GM19193 (cell line): ENCODE results near the gene ARRB1.

ENCODE experiments used
- POLR2A ChIP-seq: IDR thresholded peaks from 4 replicates; pipeline ENCODE4 v1.6.1; 2011; ENCODE audit not compliant: insufficient read depth, insufficient read length; ENCODE audit errors: extremely low read depth

The ARRB1 gene

DNA sequence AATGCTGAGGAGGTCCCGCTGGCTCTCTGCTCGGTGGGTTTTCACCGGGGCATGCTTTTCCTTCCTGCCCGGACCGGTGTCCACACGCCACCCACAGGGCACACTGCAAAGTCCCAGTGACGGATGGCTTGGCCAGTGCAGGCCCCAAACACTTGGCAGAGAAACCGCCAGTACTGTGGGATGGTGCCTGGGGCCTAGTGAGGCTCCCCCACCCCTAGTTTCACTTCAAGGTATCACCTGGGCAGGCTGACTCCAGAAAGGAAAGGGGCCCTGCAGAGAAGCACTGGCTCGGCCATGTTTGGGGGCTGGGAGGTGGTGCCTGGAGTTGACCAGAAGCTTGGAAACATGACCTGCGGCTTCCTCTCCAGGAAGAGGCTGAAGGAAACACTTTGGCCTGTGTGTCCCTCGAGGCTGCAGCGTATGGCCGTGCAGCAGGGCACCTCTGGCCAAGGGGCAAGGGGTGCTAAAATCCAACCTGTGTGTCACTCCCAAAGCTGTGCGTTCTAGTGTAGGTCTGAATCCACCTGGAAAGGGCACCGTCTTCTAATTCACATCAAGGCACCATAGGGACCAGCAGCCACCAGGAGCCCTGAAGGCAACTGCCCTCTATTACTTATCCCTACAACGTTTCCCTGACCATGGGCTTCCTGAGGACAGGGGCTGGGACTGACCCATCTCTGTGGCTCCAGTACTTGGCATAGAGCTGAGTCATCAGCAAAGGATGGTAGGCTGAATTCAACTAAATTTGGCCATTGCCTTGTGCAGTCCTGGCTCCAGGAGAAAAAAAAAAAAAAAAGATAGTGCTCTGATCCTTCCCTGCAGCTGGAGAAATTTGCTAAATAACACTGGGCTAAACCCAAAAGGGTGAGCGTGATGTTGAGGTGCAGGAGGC is 88.3 kb downstream of the ARRB1 start:
- no peak for TF ChIP-seq POLR2A

DNA sequence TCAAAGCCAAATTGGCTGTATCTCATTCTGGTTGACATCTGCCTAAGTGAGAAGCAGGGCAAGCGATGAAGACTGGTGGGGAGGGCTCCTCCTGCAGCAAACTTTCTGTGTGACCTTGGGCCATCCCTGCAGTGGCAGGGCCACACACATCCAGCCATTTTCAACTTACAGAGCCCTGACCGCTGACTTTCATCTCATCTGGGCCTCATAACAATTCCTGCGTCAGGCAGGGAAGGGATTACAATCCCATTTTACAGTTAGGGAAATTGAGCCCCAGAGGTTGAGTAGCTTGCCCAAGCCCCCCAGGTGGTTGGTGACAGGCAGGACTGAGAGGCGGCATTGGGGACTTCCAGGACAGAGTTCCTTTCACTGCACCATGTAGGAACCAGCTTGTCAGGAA is 89.0 kb downstream of the ARRB1 start:
- TF ChIP-seq POLR2A = no peak

DNA sequence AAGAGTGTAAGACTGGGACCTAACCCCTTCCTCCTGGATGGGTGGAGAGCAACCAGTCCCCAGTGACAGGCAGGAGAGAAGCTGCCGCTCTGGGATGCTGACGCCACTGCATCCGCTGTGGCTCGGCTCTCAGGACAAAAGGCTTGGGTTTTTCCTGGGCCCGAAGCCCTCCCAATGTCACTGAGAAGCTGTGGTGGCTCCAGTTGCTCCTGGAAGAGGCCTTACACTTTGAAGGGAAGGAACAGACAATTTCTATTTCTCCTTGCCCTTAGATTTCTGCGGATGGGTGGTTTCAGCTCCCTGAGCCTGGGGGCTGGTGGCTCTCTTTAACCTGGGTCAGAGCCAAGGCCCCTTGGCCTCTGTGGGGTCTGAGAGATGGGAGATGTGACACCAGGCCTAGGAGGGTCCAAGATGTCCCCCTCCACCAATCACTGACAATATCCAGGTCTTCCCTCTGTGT is 89.5 kb downstream of the ARRB1 start:
- no peak for TF ChIP-seq POLR2A

DNA sequence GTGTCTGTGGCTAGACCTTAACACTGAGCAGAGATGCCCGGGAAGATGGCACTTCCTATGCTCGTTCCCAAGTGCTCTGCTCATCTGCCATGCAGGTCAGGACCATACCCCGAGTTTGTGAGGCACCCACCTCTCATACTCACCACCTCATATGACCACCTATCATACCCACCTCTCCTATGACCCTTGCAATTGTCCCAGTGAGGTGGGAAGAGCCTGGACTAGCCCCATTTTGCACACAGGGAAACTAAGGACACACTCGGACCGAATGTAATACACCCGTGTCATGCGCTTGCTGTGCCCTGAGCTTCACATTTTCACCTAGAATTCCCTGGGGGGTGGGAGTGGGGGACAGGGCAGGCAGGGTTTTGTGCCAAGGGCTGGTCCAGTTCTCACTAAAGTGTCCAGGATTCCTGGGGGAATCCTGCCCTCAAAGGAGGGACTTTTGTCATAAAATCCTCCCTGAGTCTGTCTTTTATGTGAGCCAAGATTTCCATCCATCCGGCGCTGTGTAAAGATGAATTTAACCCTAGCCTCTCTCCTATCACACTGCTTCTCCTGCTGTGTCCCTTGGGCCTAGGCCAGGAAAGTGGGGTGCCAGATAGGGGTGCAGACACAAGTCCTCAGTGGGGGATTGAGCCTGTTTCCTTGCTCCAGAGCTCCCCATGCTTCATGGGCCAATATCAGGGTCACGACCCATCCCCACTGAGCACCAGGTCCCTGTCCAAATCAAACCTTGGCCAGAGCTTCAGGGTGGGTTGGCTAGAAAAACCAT is 90.9 kb downstream of the ARRB1 start:
- TF ChIP-seq POLR2A = no peak

DNA sequence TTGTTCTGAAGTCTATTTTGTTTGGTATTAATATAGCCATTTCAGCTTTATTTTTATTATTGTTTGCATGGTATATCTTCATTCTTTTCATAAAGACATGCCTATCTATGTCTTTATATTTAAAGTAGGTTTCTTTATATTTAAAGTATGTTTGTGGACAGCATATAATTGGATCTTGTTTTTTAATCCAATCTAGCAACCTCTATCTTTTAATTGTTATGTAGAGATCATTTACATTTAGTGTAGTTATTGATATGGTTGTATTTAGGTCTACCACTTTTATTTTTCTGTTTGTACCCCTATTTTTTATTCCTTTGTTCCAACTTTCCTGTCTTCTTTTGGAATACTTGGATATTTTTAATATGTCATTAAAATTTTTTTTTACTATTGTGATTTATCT is 97.1 kb downstream of the ARRB1 start:
- no peak for TF ChIP-seq POLR2A

DNA sequence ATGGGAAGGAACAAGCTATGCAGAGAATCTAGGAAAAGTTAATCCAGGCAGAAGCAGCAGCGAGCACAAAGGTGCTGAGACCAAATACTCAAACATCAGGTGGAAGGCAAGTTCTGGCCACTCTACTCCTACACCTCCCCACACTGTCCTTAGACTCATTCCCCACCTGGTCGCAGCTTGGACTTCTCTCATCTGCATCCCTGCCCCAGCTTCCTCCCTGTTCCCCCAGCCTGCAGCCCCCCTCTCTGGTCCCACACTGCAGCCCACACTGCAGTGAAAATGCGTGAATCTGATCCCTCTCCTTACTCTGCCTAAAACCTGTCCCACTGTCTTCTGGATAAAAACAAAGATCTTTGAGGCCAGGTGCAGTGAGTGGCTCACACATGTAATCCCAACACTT is 101.8 kb downstream of the ARRB1 start:
- TF ChIP-seq POLR2A = no peak

DNA sequence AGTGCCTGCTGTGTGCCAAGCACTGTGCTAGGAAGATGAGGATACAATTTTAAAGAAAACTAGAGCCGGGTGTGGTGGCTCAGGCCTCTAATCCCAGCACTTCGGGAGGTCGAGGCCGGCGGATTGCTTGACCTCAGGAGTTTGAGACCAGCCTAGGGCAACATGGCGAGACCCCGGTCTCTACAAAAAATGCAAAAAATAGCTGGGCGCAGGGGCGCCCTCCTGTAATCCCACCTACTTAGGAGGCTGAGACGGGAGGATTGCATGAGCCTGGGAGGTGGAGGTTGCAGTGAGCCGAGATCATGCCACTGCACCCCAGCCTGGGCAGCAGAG is 102.6 kb downstream of the ARRB1 start:
- TF ChIP-seq POLR2A = no peak

DNA sequence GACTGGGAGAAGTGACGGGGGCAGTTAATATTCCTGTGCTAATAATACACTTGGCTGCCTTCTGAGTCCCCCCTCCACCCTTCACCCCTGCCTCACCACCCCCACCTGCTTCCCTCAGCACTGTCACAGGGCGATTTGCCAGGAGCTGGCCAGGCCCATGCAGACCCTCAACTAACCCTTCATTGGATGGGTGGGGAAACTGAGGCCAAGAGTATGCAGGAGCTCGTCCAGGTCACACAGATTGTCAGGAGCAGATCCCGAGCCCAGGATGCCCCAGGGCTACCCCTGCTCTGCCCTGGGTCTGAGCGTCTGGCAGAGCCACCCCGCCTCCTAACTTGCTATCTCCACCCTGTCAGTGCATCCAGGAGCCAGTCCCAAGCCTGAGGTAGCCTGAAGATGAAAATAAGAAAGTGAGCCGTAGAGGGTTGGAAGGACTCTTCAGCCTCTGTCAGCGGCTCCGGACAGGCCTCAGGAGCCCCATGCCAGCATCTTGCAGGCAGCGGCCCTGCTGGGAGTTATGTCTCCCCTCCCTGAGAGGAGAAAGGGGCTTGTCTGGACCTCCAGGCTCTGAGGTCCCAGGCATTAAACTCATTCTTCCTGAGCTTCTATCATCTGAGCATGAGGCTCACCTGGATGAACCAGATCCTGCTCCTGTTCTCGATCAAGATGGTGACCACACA is 104.7 kb downstream of the ARRB1 start:
- TF ChIP-seq POLR2A = no peak

DNA sequence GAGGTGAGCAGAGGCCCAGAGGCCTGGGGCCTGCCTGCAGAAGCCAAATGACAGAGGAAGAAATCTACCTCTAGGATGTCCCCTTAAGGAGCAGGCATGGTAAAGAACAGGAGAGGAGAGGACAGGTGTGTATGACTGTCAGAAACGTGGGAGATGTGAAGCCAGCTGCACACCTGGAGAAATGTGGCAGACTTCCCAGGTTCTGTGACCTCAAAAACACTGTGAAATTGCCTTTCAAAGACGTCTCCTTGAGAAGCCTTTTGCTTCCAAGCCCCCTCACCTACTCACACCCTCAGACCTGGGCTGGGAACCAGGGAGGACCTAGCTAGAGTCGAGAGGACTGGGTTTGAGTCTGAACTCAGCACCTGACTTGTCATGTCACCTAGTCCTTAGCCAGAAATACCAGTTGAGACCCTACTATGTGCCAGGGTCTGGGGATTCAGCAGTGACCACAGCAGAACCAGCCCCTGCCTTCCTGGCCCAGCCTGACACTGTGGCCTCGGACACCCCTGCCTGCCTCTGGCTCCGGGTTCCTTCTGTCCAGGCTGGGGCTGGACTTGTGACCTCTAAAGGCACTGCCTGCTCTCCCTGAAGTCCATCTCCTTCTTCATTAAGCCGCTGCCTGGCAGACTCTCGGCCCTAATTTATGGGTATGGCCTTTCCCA is 105.3 kb downstream of the ARRB1 start:
- no peak for TF ChIP-seq POLR2A

DNA sequence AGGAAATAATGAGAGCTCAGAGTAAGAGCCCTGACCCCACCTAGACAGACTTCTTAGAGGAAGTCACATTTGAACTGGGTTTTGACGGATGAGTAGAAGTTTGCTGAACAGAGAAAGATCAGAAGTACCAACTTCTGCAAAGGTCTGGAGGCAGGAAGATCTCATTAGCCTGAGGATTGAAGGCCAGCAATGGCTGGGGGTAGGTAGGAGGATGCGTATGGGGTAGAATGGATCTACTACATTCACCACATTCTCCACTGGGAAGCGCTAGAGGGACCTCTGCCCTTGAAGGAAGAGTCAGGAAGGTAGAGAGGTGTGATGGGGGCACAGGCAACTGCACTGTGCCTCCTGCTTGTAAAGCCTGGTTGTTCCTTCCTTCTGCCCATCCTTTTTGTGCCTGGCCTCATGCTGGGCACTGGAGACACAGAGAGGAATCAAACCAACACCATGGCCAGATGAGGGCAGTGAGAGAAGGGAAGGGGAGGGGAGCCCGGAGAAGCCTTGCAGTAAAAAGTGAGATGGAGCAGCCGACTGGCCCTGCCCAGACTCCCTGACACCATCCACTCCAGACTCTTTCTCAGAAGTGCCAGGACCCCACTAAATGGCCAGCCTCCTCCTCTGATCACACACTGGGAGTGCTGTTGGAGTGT is 106.0 kb downstream of the ARRB1 start:
- no peak for TF ChIP-seq POLR2A

DNA sequence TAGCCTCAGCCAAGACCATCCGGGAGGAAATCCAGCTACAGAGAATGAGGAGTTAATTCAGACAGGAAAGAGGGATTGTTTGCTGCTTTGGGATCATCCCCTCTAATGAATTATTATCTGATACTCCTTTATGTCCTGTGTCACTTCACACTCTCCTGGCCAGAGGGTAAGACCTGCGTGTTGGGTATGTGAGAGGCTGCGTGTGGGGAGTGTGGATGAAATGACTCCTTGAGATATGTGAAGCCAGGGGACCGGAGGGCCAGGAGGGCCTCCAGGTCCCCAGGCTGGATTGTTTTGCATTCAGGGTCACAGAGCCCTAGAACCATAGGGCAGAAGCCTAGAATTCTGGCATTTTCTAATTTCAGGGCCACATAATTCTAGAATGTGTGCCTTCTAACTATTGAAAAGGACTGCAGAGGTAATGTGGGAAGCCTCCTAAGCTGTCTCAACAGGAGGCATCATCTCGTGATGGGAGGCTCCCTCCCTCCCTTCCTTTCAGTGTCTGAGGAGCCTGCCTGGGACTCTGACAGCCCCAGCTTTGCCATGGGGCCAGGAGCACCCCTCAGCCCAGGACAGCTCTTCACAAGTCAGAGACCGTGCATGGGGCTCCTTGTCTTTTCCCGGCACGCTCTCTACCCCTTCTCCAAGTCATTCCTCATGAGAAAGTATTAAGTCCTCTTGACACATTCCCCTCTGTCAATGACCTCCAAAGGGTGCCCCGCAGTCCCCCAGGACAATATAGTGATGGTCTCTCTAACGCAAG is 107.2 kb downstream of the ARRB1 start:
- TF ChIP-seq POLR2A = no peak

DNA sequence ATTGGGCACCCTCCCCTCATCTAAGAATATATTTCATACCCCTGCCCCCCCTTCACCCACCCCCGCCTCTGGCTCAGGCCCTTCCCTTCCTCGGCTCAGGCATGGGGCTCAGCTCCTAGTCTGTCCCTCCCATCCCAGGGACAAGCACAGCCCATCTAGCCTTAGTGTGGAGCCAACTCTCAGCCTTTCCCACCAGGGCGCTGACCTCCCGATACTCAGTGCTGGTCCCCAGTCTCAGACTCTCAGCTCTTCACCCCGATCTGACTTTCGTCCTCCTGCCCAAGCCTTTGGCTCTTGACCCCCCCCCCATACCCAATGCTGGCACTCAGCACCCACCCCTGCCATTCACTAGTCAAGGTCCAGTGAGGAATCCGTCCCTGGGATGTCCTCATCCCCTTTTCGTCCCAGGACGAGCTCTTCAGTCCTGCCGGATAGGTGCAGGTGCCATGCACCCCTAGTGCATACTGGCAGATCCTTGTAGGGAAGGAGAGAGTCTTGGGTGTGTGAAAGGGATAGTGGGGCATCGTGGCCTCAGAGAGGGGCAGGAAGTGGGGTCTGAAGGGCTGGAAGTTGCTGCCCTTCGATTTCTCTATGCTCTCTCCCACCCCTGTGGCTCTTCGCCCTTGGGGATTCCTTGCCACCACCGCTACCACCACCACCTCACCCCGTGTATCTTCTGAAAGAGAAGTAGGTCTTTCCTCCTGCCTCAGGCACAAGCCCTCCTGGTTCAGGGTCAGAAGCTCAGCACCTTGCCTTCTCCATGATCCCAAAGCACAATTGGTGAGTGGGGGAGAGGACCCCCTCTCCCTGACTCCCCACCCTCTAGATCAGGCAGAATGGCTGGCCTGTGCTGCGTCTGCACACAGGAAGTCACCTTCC is 108.5 kb downstream of the ARRB1 start:
- no peak for TF ChIP-seq POLR2A
